Measurements from ENCODE around the gene FBXL7. TPM values are rescaled to one million over a fixed set of nuclear protein-coding genes. Genes with fewer than 3 reads are reported as not detected.

FBXL7 gene
- polyA plus RNA-seq, 3 donors, result not detected

DNA sequence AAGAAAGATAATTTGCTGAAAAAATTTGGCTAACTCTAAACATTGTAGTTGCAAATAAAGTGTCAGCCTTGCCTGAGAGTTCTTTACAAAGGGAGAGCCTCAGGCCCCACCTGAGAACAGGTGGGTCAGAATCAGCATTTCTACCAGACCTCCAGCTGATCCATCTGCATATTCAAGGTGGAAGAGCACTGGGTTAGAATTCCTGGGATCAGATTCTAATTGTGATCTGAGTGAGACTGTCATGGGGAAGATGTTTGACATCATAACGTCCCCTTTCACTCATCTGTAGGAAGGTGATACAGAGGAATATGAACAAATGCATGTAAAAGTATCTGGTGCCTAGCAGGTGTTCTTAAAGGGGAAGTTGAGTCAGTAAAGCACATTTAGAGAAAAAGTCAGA is 54.6 kb downstream of the FBXL7 start:
- no peak overlapping the region for H3K4me2 ChIP-seq (replicated peaks; ENCODE audit: extremely low read depth, low read length, poor library complexity, severe bottlenecking)
- TF ChIP-seq, protein P1, sequence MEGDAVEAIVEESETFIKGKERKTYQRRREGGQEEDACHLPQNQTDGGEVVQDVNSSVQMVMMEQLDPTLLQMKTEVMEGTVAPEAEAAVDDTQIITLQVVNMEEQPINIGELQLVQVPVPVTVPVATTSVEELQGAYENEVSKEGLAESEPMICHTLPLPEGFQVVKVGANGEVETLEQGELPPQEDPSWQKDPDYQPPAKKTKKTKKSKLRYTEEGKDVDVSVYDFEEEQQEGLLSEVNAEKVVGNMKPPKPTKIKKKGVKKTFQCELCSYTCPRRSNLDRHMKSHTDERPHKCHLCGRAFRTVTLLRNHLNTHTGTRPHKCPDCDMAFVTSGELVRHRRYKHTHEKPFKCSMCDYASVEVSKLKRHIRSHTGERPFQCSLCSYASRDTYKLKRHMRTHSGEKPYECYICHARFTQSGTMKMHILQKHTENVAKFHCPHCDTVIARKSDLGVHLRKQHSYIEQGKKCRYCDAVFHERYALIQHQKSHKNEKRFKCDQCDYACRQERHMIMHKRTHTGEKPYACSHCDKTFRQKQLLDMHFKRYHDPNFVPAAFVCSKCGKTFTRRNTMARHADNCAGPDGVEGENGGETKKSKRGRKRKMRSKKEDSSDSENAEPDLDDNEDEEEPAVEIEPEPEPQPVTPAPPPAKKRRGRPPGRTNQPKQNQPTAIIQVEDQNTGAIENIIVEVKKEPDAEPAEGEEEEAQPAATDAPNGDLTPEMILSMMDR (IDR thresholded peaks at IDR 0.05), result no peak
- no peaks in the 10 kb centered on the region for H4K20me1 ChIP-seq (ENCODE audit: insufficient read depth, low read length)
- H3K27ac Mint-ChIP-seq, result no peak overlapping the region
- H3K36me3 Mint-ChIP-seq, result no peaks in the 10 kb centered on the region
- DNase-seq, result no peak
- no peak overlapping the region for H3K4me3 ChIP-seq (replicated peaks in 1 of 3; ENCODE audit: low read depth in 2 of 3, low read length in 3 of 3)
- no peak overlapping the region for H2AFZ ChIP-seq (ENCODE audit: insufficient read depth, low read depth, low read length, poor library complexity, severe bottlenecking)
- no peaks in the 10 kb centered on the region for H3K27me3 ChIP-seq (ENCODE audit: control insufficient read depth in 2 of 2, insufficient read depth in 2 of 2, low read length in 2 of 2)
- no peaks in the 10 kb centered on the region for H3K79me2 ChIP-seq (ENCODE audit: insufficient read depth, low read length)
- no peak overlapping the region for H3K27ac ChIP-seq (ENCODE audit: low read depth in 1 of 2, low read length in 2 of 2)
- peaks cover 0 to 19% (median 0%) of the 10 kb centered on the region in 7 donors for H3K9me3 Mint-ChIP-seq
- H3K4me3 Mint-ChIP-seq, result no peak overlapping the region
- intact Hi-C loops (cut with micrococcal nuclease), result no loop called here
- H3K9me3 ChIP-seq (replicated peaks in 1 of 2; ENCODE audit: control insufficient read depth in 1 of 2, insufficient read depth in 1 of 2, low read length in 2 of 2), result peaks cover 8 to 10% of the 10 kb centered on the region in 2 donors
- H3K4me1 Mint-ChIP-seq, result no peaks in the 10 kb centered on the region
- H3K9ac ChIP-seq (ENCODE audit: insufficient read depth, low read length, poor library complexity, severe bottlenecking), result no peak overlapping the region
- H3K27me3 Mint-ChIP-seq (ENCODE audit: low read depth in 3 of 3), result no peaks in the 10 kb centered on the region
- no peaks in the 10 kb centered on the region for H3K36me3 ChIP-seq (replicated peaks in 1 of 2; ENCODE audit: control insufficient read depth in 1 of 2, insufficient read depth in 2 of 2, low read length in 2 of 2)
- H3K4me1 ChIP-seq (ENCODE audit: control insufficient read depth in 1 of 2, insufficient read depth in 2 of 2, low read length in 2 of 2), result no peaks in the 10 kb centered on the region
- no CpG with 5 or more reads among the region's 1 CpG for WGBS (ENCODE audit: insufficient coverage)

DNA sequence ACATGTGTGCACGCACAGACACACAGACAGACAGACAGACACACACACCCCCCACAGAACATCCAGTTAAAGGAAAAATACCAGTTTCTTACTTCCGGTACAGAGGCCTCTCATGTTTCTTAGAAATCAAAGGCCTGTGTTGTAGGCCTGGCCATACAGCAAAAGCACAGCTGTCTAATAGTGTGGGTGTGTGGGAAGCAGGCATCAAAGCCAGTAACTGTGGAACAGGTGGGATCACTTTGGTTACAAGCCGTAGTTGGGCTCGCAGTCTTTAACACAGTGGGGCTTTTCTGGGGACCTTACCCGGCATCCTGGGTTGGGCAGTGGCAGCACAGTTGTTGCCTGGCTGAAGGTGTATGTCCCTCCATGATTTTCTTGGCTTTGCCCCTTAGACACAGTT is 55.2 kb downstream of the FBXL7 start:
- Mint-ChIP-seq H3K27ac (no peak overlapping the region), H3K4me3 (no peak overlapping the region), H3K9me3 (peaks cover 0 to 19% (median 0%) of the 10 kb centered on the region in 7 donors), H3K36me3 (no peaks in the 10 kb centered on the region), H3K27me3 (ENCODE audit: low read depth in 3 of 3) (no peaks in the 10 kb centered on the region), H3K4me1 (no peaks in the 10 kb centered on the region)
- Histone ChIP-seq H3K27ac (ENCODE audit: low read depth in 1 of 2, low read length in 2 of 2) (no peak overlapping the region), H2AFZ (ENCODE audit: insufficient read depth, low read depth, low read length, poor library complexity, severe bottlenecking) (no peak overlapping the region), H3K27me3 (ENCODE audit: control insufficient read depth in 2 of 2, insufficient read depth in 2 of 2, low read length in 2 of 2) (no peaks in the 10 kb centered on the region), H3K4me2 (replicated peaks; ENCODE audit: extremely low read depth, low read length, poor library complexity, severe bottlenecking) (no peak overlapping the region), H3K4me3 (replicated peaks in 1 of 3; ENCODE audit: low read depth in 2 of 3, low read length in 3 of 3) (no peak overlapping the region), H3K4me1 (ENCODE audit: control insufficient read depth in 1 of 2, insufficient read depth in 2 of 2, low read length in 2 of 2) (no peaks in the 10 kb centered on the region), H3K9me3 (replicated peaks in 1 of 2; ENCODE audit: control insufficient read depth in 1 of 2, insufficient read depth in 1 of 2, low read length in 2 of 2) (peaks cover 8 to 10% of the 10 kb centered on the region in 2 donors), H3K9ac (ENCODE audit: insufficient read depth, low read length, poor library complexity, severe bottlenecking) (no peak overlapping the region), H3K79me2 (ENCODE audit: insufficient read depth, low read length) (no peaks in the 10 kb centered on the region), H3K36me3 (replicated peaks in 1 of 2; ENCODE audit: control insufficient read depth in 1 of 2, insufficient read depth in 2 of 2, low read length in 2 of 2) (no peaks in the 10 kb centered on the region), H4K20me1 (ENCODE audit: insufficient read depth, low read length) (no peaks in the 10 kb centered on the region)
- DNase-seq, result no peak
- 86% methylated on average over 3 of the region's 5 CpGs for WGBS (ENCODE audit: insufficient coverage)
- intact Hi-C loops (cut with micrococcal nuclease), result no loop called here
- TF ChIP-seq, protein P1 (IDR thresholded peaks at IDR 0.05), result no peak

All from CD14-positive monocyte (primary cell).